ENCODE data around the gene TMEM221.

The TMEM221 gene

GRCh38 chr19:17471410-17472125 is 23.1 kb upstream of the TMEM221 start:
- no peak for DNase-seq

- DNase-seq = peak; percentile 91
These were observed 21.8 kb upstream of the TMEM221 start, which contains the start of gene SLC27A1 for GRCh38 chr19:17470068-17470841. SLC27A1 (plus strand) TSS chr19:17470524; CDS start chr19:17470541, 17 bp downstream.

- peak; percentile 91 for DNase-seq
These were observed 21.1 kb upstream of the TMEM221 start for GRCh38 chr19:17469481-17470067.

- no peak for DNase-seq
These were observed 20.6 kb upstream of the TMEM221 start for GRCh38 chr19:17469092-17469480.

GRCh38 chr19:17468302-17469091 is 20.0 kb upstream of the TMEM221 start:
- DNase-seq = no peak

- DNase-seq = no peak
These were observed 19.2 kb upstream of the TMEM221 start for GRCh38 chr19:17467471-17468301.

GRCh38 chr19:17466487-17466850 is 18.0 kb upstream of the TMEM221 start:
- no peak for DNase-seq

- DNase-seq = no peak
These were observed 12.1 kb upstream of the TMEM221 start, which contains the start of gene NXNL1 for GRCh38 chr19:17460372-17461230. NXNL1 (minus strand) TSS chr19:17460926; CDS start chr19:17460869, 57 bp downstream.

- no peak for DNase-seq
These were observed 10.5 kb upstream of the TMEM221 start for GRCh38 chr19:17458970-17459369.

GRCh38 chr19:17457616-17458015 is 9.1 kb upstream of the TMEM221 start:
- DNase-seq = no peak

GRCh38 chr19:17456127-17456526 is 7.7 kb upstream of the TMEM221 start:
- no peak for DNase-seq

GRCh38 chr19:17455308-17456123 is 7.0 kb upstream of the TMEM221 start:
- no peak for DNase-seq

- no peak for DNase-seq
These were observed 6.2 kb upstream of the TMEM221 start for GRCh38 chr19:17454576-17455071.

- no peak for DNase-seq
These were observed 3.4 kb upstream of the TMEM221 start for GRCh38 chr19:17451820-17452219.

- DNase-seq = peak; percentile 69
These were observed 2.0 kb upstream of the TMEM221 start for GRCh38 chr19:17450264-17451075.

GRCh38 chr19:17447704-17448130 is 751 bp downstream of the TMEM221 start:
- DNase-seq = no peak

- no peak for DNase-seq
These were observed 2.8 kb downstream of the TMEM221 start for GRCh38 chr19:17445526-17446165.

- peak; percentile 21 for DNase-seq
These were observed 7.0 kb downstream of the TMEM221 start for GRCh38 chr19:17441241-17442021.
